Loucy (cell line): Measurements from ENCODE around the gene ANKRD33B.

Experiments
- CTCF ChIP-seq: fragments of 200-600 bp; sonication (generic); conservative IDR thresholded peaks from 2 replicates; pipeline ENCODE4 v1.5.1; 2014; ENCODE audit warnings: mild to moderate bottlenecking, antibody characterized with exemption, low read length
- EZH2phosphoT487 ChIP-seq: fragments of 200-600 bp; IDR thresholded peaks from 2 replicates; pipeline ENCODE4 v1.6.1; 2018; ENCODE audit warnings: antibody characterized with exemption, mild to moderate bottlenecking, moderate library complexity, borderline replicate concordance

GRCh38 chr5:10661401-10661800 is 97.5 kb downstream of the ANKRD33B start:
- TF ChIP-seq CTCF (no peak), EZH2phosphoT487 (no peak)
